Measurements from ENCODE around the gene ESR1.

DNA sequence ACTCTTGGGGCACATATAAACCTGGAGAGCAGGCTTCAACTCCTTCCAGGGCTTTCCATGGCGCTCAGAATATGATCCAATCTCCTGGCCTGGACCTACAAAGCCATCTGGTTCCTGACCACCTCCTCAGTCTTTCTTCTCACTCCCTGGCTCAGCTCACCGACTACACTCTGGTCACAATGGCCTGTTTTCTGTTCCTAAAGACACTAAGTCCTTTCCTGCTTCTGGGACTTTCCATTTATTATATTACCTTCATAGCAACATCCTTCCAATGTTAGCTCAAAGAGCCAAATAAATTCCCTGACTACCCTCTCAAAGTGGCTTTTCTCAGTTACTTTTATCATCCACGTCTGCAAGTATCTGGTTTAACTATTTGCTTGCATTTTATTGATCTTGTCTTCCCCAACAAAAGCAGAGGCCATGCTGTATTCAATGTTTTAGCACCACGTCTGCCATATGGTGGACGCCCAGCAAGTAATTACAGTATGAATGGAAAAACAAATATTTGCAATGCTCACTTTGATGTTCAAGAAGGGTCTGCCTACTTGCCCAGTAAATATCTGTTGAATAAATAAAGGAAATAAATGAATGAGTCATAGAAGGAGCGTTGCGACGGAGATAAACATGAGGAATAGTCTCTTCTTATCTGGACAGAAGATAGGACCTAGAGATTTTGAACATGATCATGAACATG, 328.4 kb downstream of the ESR1 start:
- TF ChIP-seq CTCF (IDR thresholded peaks at IDR 0.05; ENCODE audit: extremely low read depth in 1 of 2, insufficient read depth in 1 of 2, low read depth in 1 of 2, low read length in 2 of 2) (no peak), MAX (IDR thresholded peaks at IDR 0.05; ENCODE audit: insufficient read depth, insufficient read length) (no peak), POLR2A (IDR thresholded peaks at IDR 0.05; ENCODE audit: low read depth, low read length) (no peak)
